HEK293T (cell line): ENCODE data around the gene MRPS18B.

ENCODE experiments used
- CTCF ChIA-PET: fragments of 350-600 bp; formaldehyde crosslinking; extraction: SDS; loops from one replicate; lab custom pipeline; 2021; ENCODE audit warnings: antibody characterized with exemption, inconsistent platforms; lab: Yijun Ruan, JAX
- POLR2A ChIA-PET: fragments of 350-600 bp; formaldehyde crosslinking; extraction: SDS; loops from one replicate; lab custom pipeline; 2020; ENCODE audit warnings: antibody characterized with exemption, inconsistent platforms; lab: Yijun Ruan, JAX
- DNase-seq: peaks from one replicate; pipeline ENCODE4 v3.0.0; 2012; ENCODE audit warnings: mixed read lengths; ENCODE audit errors: extremely low spot score
- ARNT ChIP-seq: fragments of 450-650 bp; IDR thresholded peaks from 2 replicates; pipeline ENCODE4 v1.6.1; 2017; ENCODE audit warnings: mild to moderate bottlenecking
- BHLHE40 ChIP-seq: fragments of 450-650 bp; IDR thresholded peaks from 2 replicates; pipeline ENCODE4 v1.6.1; 2016; ENCODE audit warnings: mild to moderate bottlenecking, moderate library complexity, borderline replicate concordance
- CTBP1 ChIP-seq: fragments of 450-650 bp; IDR thresholded peaks from 2 replicates; pipeline ENCODE4 v1.6.1; 2016; ENCODE audit warnings: borderline replicate concordance
- ELF4 ChIP-seq: fragments of 450-650 bp; IDR thresholded peaks from 2 replicates; pipeline ENCODE4 v1.6.1; 2017; ENCODE audit warnings: antibody characterized with exemption
- FOXA1 ChIP-seq: fragments of 450-650 bp; IDR thresholded peaks from 2 replicates; pipeline ENCODE4 v1.6.1; 2016; ENCODE audit warnings: mild to moderate bottlenecking
- FOXK2 ChIP-seq: fragments of 450-650 bp; IDR thresholded peaks from 2 replicates; pipeline ENCODE4 v1.6.1; 2016; ENCODE audit warnings: mild to moderate bottlenecking
- FOXM1 ChIP-seq: fragments of 450-650 bp; IDR thresholded peaks from 2 replicates; pipeline ENCODE4 v1.6.1; 2017; ENCODE audit warnings: mild to moderate bottlenecking, borderline replicate concordance
- HDGF ChIP-seq: fragments of 450-650 bp; IDR thresholded peaks from 2 replicates; pipeline ENCODE4 v1.6.1; 2017; ENCODE audit warnings: antibody characterized with exemption, borderline replicate concordance
- L3MBTL2 ChIP-seq: fragments of 450-650 bp; conservative IDR thresholded peaks from 2 replicates; pipeline ENCODE4 v1.6.1; 2016; ENCODE audit warnings: mild to moderate bottlenecking
- LEF1 ChIP-seq: fragments of 450-650 bp; IDR thresholded peaks from 2 replicates; pipeline ENCODE4 v1.6.1; 2017; ENCODE audit warnings: mild to moderate bottlenecking, borderline replicate concordance
- NFRKB ChIP-seq: fragments of 450-650 bp; IDR thresholded peaks from 2 replicates; pipeline ENCODE4 v1.6.1; 2016; ENCODE audit warnings: mild to moderate bottlenecking, moderate library complexity
- PKNOX1 ChIP-seq: fragments of 450-650 bp; IDR thresholded peaks from 2 replicates; pipeline ENCODE4 v1.6.1; 2016
- SP1 ChIP-seq: fragments of 450-650 bp; IDR thresholded peaks from 2 replicates; pipeline ENCODE4 v1.6.1; 2017
- SUZ12 ChIP-seq: fragments of 450-650 bp; IDR thresholded peaks from 2 replicates; pipeline ENCODE4 v1.6.1; 2016; ENCODE audit warnings: mild to moderate bottlenecking
- TARDBP ChIP-seq: fragments of 450-650 bp; IDR thresholded peaks from 2 replicates; pipeline ENCODE4 v1.6.1; 2016
- ZNF384 ChIP-seq: fragments of 450-650 bp; IDR thresholded peaks from 2 replicates; pipeline ENCODE4 v1.6.1; 2016

MRPS18B gene

GRCh38 chr6:30617565-30618269 is at the start of gene MRPS18B:
MRPS18B (plus strand) TSS chr6:30617840; CDS start chr6:30617866, 26 bp downstream.
- TF ChIP-seq TARDBP (no peak), L3MBTL2 (peak; percentile 66), ZNF384 (no peak), SUZ12 (no peak), FOXM1 (no peak), SP1 (no peak), ELF4 (peak; percentile 51; the same call in 1 of the 2 replicates), HDGF (no peak), LEF1 (no peak; the same call in 1 of the 2 replicates), NFRKB (0 out of 2 replicates have a peak, but pooled peaks have one; percentile 14), ARNT (no peak), FOXK2 (no peak; the same call in 1 of the 2 replicates), BHLHE40 (no peak), PKNOX1 (peak; percentile 23; the same call in 1 of the 2 replicates), CTBP1 (no peak), FOXA1 (no peak)
- CTCF ChIA-PET: interaction anchor here (0.7 kb wide), 2 partner anchors 52 to 61 kb away, joined by 5 read pairs; no protein-coding TSS in a partner anchor
- POLR2A ChIA-PET: interaction anchor here (0.5 to 2.0 kb wide), 18 partner anchors 8 to 126 kb away, joined by 3 to 10 read pairs (median 3); partner anchors contain the start of genes ABCF1, ATAT1, C6orf136 and DHX16
- peak; percentile 87 for DNase-seq

- DNase-seq: no peak
- ChIA-PET CTCF (no interaction called here), POLR2A (no interaction called here)
- TF ChIP-seq FOXK2: no peak
- no peak for TF ChIP-seq L3MBTL2
- no peak for TF ChIP-seq LEF1
- no peak for TF ChIP-seq ARNT
- TF ChIP-seq FOXA1: no peak
- no peak for TF ChIP-seq TARDBP
- no peak for TF ChIP-seq BHLHE40
- no peak for TF ChIP-seq SUZ12
- no peak for TF ChIP-seq ZNF384
- no peak for TF ChIP-seq PKNOX1
- no peak for TF ChIP-seq CTBP1
- no peak for TF ChIP-seq HDGF
- TF ChIP-seq SP1: no peak
- TF ChIP-seq FOXM1: no peak
- TF ChIP-seq NFRKB: no peak
These were observed 49.4 kb upstream of the MRPS18B start for GRCh38 chr6:30568245-30568644.

GRCh38 chr6:30570263-30570662 is 47.4 kb upstream of the MRPS18B start:
- TF ChIP-seq LEF1: no peak
- TF ChIP-seq ZNF384: no peak
- TF ChIP-seq ELF4: no peak
- TF ChIP-seq TARDBP: no peak
- no peak for TF ChIP-seq ARNT
- no peak for TF ChIP-seq HDGF
- TF ChIP-seq CTBP1: no peak
- no peak for TF ChIP-seq SP1
- TF ChIP-seq FOXM1: no peak
- TF ChIP-seq SUZ12: no peak
- no peak for TF ChIP-seq L3MBTL2
- no peak for TF ChIP-seq PKNOX1
- TF ChIP-seq FOXA1: no peak
- no peak for TF ChIP-seq NFRKB
- TF ChIP-seq FOXK2: no peak
- no peak for TF ChIP-seq BHLHE40
- ChIA-PET POLR2A (interaction anchor here (1.2 to 2.8 kb wide), 5 partner anchors 9 to 46 kb away, joined by 3 to 32 read pairs (median 8); partner anchors contain the start of genes GNL1 and PRR3), CTCF (interaction anchor here (0.6 to 1.7 kb wide), 3 partner anchors 27 to 125 kb away, joined by 4 to 8 read pairs (median 6); no protein-coding TSS in a partner anchor)

DNA sequence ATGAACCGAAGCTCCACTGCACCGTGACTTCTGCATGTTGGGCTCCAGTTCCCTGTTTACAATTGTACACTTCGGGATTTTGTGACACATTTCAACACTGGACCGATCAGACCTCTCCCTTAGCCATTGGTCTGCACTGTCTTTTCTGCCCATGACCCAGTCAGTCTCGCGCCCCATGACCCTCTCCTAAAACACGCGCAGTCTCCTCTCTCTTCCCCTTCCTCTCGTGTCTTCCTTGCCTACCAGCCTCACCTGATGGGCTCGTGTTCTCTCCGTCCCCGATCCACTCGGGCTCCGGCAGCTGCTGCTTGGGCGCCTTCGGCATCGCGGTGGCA is 46.9 kb upstream of the MRPS18B start:
- ChIA-PET POLR2A (interaction anchor here (0.7 to 2.8 kb wide), 15 partner anchors 9 to 437 kb away, joined by 3 to 32 read pairs (median 3); partner anchors contain the start of genes GNL1, MDC1, MRPS18B and PPP1R10), CTCF (interaction anchor here (0.6 to 1.7 kb wide), 4 partner anchors 27 to 125 kb away, joined by 4 to 8 read pairs (median 6); no protein-coding TSS in a partner anchor)
- no peak for DNase-seq
- TF ChIP-seq ARNT (no peak), ZNF384 (no peak), FOXK2 (no peak), HDGF (no peak), NFRKB (no peak), PKNOX1 (no peak), FOXM1 (no peak), LEF1 (no peak), ELF4 (no peak), CTBP1 (no peak), TARDBP (no peak), BHLHE40 (no peak), FOXA1 (no peak), SUZ12 (no peak), SP1 (no peak), L3MBTL2 (no peak)

More at GRCh38 chr6:30570263-30570662, 47.4 kb upstream of the MRPS18B start:
- no peak for DNase-seq
